ENCODE data around the gene WWOX. TPM values are rescaled to one million over a fixed set of nuclear protein-coding genes. Genes with fewer than 3 reads are reported as not detected.

WWOX gene
- total RNA-seq, 1 experiment from 2014 or later, result 28.3 TPM

- no peaks in the 10 kb centered on the region for H3K9me2 ChIP-seq (replicated peaks; ENCODE audit: low read length)
- no peaks in the 10 kb centered on the region for H3K9me3 ChIP-seq (ENCODE audit: low read length)
- no peak overlapping the region for H2AFZ ChIP-seq (ENCODE audit: low read length)
- no peak overlapping the region for H3K4me3 ChIP-seq (ENCODE audit: low read length)
- no peaks in the 10 kb centered on the region for H3K27me3 ChIP-seq (ENCODE audit: low read length)
- ChIA-PET CTCF (no interaction called here), POLR2A (ENCODE audit: unreplicated experiment) (no interaction called here)
- no peaks in the 10 kb centered on the region for H3K79me2 ChIP-seq (ENCODE audit: low read length)
- intact Hi-C loops (cut with micrococcal nuclease), result no loop called here
- no peaks in the 10 kb centered on the region for H3F3A ChIP-seq (ENCODE audit: low read length, unreplicated experiment)
- no peak overlapping the region for H3K4me2 ChIP-seq (ENCODE audit: low read length)
- DNase-seq (no peak), ATAC-seq (no peak)
- H3K4me1 ChIP-seq (ENCODE audit: insufficient read depth, low read length), result peaks cover 17% of the 10 kb centered on the region
- H3K36me3 ChIP-seq (ENCODE audit: low read depth, low read length), result no peaks in the 10 kb centered on the region
- no peaks in the 10 kb centered on the region for H4K20me1 ChIP-seq (ENCODE audit: low read length)
- H3K9ac ChIP-seq (ENCODE audit: low read length), result no peak overlapping the region
- H3K27ac ChIP-seq (ENCODE audit: low read length), result no peak overlapping the region
- TF ChIP-seq EZH2phosphoT487 (IDR thresholded peaks at IDR 0.05; ENCODE audit: borderline replicate concordance, low read length), result no peak
- no peak for TF ChIP-seq EZH2 (IDR thresholded peaks at IDR 0.05; ENCODE audit: low read length, unreplicated experiment)
- TF ChIP-seq CTCF (conservative IDR thresholded peaks at IDR 0.05; ENCODE audit: low read depth, low read length), result no peak
- no TSS peak for BruUV-seq (replicated peaks)
These were observed 366.3 kb downstream of the WWOX start for GRCh38 chr16:78465730-78466129.

DNA sequence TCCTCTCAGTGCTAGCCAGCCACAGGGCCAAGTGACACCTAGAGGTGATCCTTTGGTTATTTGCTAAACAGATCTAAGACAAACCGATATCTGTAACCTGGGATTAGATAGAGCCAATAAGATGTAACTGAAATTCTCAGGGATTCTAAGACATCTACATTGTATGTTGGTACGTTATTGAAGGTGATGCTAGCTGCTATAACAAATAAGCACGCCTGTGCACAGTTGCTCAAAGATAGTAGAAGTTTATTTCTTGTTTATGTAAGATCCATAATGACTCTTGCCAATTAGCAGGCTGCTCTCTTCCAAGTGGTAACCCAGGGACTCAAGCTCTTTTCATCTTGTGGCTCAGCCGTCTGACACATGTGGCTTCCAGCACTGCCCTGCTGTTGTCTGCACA lies 370.3 kb downstream of the WWOX start:
- Histone ChIP-seq H3K79me2 (ENCODE audit: low read length) (no peaks in the 10 kb centered on the region), H3K4me2 (ENCODE audit: low read length) (no peak overlapping the region), H4K20me1 (ENCODE audit: low read length) (no peaks in the 10 kb centered on the region), H3K27ac (ENCODE audit: low read length) (no peak overlapping the region), H3K4me1 (ENCODE audit: insufficient read depth, low read length) (no peaks in the 10 kb centered on the region), H3K4me3 (ENCODE audit: low read length) (no peak overlapping the region), H3K36me3 (ENCODE audit: low read depth, low read length) (no peaks in the 10 kb centered on the region), H3K27me3 (ENCODE audit: low read length) (no peaks in the 10 kb centered on the region), H3F3A (ENCODE audit: low read length, unreplicated experiment) (no peaks in the 10 kb centered on the region), H3K9ac (ENCODE audit: low read length) (no peak overlapping the region), H2AFZ (ENCODE audit: low read length) (no peak overlapping the region), H3K9me3 (ENCODE audit: low read length) (no peaks in the 10 kb centered on the region), H3K9me2 (replicated peaks; ENCODE audit: low read length) (no peaks in the 10 kb centered on the region)
- no TSS peak for BruUV-seq (replicated peaks)
- DNase-seq (no peak), ATAC-seq (no peak)
- intact Hi-C loops (cut with micrococcal nuclease), result no loop called here
- ChIA-PET CTCF (no interaction called here), POLR2A (ENCODE audit: unreplicated experiment) (no interaction called here)
- TF ChIP-seq EZH2 (IDR thresholded peaks at IDR 0.05; ENCODE audit: low read length, unreplicated experiment) (no peak), CTCF (conservative IDR thresholded peaks at IDR 0.05; ENCODE audit: low read depth, low read length) (no peak), EZH2phosphoT487 (IDR thresholded peaks at IDR 0.05; ENCODE audit: borderline replicate concordance, low read length) (no peak)

GRCh38 chr16:78473031-78473699 lies 373.7 kb downstream of the WWOX start:
- Histone ChIP-seq H3K4me1 (ENCODE audit: insufficient read depth, low read length) (no peaks in the 10 kb centered on the region), H3K4me3 (ENCODE audit: low read length) (no peak overlapping the region), H3K36me3 (ENCODE audit: low read depth, low read length) (no peaks in the 10 kb centered on the region), H3K9ac (ENCODE audit: low read length) (no peak overlapping the region), H3K79me2 (ENCODE audit: low read length) (no peaks in the 10 kb centered on the region), H3K27ac (ENCODE audit: low read length) (no peak overlapping the region), H3K4me2 (ENCODE audit: low read length) (no peak overlapping the region), H3F3A (ENCODE audit: low read length, unreplicated experiment) (no peaks in the 10 kb centered on the region), H3K9me3 (ENCODE audit: low read length) (no peaks in the 10 kb centered on the region), H4K20me1 (ENCODE audit: low read length) (no peaks in the 10 kb centered on the region), H3K27me3 (ENCODE audit: low read length) (no peaks in the 10 kb centered on the region), H3K9me2 (replicated peaks; ENCODE audit: low read length) (no peaks in the 10 kb centered on the region), H2AFZ (ENCODE audit: low read length) (no peak overlapping the region)
- ChIA-PET CTCF (no interaction called here), POLR2A (ENCODE audit: unreplicated experiment) (no interaction called here)
- BruUV-seq (replicated peaks), result no TSS peak
- intact Hi-C loops (cut with micrococcal nuclease), result no loop called here
- DNase-seq, result no peak
- TF ChIP-seq CTCF (conservative IDR thresholded peaks at IDR 0.05; ENCODE audit: low read depth, low read length) (no peak), EZH2phosphoT487 (IDR thresholded peaks at IDR 0.05; ENCODE audit: borderline replicate concordance, low read length) (no peak), EZH2 (IDR thresholded peaks at IDR 0.05; ENCODE audit: low read length, unreplicated experiment) (no peak)
- no peak for ATAC-seq
